Activated naive CD4-positive, alpha-beta T cell (primary cell): ENCODE results near the gene COL4A4.

Source experiments
- DNase-seq, 4 experiments: peaks; one replicate each; lab custom pipeline; 2025; lab: John Stamatoyannopoulos, UW

Gene COL4A4

DNA sequence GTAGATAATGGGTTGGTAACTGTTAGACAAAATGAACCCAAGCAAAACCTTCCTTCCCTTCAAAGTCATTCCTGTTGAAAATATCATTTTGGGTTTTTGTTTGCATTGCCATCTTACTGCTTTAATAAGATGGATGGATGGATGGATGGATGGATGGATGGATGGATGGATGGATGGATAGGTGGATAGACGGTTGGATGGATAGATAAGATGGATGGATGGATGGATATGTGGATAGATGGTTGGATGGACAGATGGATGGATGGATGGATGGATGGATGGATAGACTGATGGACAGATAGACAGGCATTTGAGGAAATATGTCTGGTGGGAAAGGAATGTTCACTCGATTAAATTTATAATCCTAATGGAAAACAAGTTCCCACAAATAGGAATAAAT lies 133.2 kb downstream of the COL4A4 start:
- no peak for DNase-seq

DNA sequence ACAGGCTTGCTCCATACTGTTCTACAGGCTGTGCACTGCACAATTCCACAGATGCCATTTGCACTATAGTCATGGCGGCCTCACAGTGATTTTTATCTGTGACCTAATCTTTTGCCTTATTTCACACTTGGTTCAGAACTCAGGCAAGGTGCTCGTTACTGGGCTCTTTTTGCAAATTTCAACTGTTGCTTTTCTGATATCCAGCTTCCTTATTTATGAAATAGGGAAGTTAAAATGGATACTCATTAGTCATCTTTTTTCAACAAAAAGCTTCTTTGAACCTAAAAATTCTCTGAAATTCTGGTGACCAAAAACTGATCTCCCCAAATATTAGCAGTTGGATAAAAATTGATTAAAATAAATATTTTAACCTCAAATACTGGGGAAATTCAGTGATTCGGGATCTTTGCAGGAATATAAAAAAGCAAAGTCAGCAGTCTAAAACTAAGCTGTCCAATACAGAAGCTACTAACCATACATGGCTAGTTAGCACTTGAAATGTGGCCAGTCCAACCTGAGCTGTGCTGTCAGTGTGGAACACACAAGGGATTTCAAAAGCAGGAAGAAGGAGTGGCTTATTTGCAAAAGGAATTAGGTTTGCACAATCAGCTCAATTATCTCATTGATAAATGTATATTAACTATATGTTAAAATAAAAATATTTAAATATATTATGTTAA lies 134.4 kb downstream of the COL4A4 start:
- DNase-seq = no peak

DNA sequence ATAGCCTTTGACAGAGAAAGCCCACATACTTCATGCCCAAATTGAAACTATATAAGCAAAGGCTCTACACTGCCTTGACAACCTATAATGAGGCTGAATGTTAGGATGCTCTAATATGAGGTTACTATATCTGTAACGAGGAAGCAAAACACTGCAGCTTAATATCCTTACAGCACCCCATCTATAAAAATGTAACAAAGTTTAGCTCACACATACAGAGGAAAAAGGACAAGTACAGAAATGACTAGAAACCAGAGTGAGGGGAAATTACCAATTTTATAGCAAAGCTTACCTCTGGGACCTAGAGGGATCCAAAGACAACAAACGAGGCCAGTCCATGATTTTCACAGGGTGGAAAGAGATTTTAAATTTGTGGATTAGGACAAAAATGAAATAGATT lies 138.5 kb downstream of the COL4A4 start:
- DNase-seq = no peak

DNA sequence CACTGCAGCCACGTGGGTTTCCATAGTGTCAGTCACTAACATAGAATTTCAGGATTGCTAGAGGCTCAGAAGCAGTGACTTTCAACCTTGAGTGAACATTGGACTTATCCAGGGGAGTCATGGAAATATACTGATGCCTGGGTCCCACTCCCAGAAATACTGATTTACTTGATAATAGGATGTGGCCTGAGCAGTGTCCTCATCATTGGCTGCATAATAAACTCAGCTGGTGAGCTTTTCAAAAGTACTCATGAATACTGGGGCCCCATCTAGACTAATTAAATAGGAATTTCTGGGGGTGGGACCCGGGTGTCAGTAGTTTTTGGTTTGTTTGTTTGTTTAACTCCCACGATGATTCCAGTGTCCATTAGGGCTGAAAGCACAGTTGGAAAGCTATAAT lies 141.4 kb downstream of the COL4A4 start:
- DNase-seq = no peak

DNA sequence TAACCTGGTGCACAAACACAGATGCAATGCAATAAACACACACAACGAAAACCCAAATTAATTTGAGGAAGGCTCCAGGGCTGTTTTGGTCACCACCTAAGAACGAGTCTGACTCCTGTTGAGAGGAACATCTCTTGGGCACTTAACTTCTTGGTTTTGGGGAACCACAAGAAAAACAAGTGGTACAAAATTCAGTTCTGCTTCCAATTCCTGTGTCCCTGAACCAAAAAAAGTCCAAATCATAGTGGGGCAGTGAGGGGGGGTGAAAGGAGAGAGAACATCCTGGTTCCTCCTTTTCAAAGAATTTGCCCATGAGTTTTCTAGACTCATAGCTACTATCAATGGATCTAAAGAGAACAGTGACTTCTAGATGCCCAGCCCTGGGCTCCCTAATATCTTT lies 143.6 kb downstream of the COL4A4 start:
- no peak for DNase-seq

GRCh38 chr2:227016894-227017293 lies 147.1 kb downstream of the COL4A4 start:
- no peak for DNase-seq

- no peak for DNase-seq
These were observed 150.1 kb downstream of the COL4A4 start for GRCh38 chr2:227013881-227014280.

GRCh38 chr2:227013330-227013729 lies 150.7 kb downstream of the COL4A4 start:
- DNase-seq = no peak

GRCh38 chr2:227010433-227010832 lies 153.6 kb downstream of the COL4A4 start:
- no peak for DNase-seq

DNA sequence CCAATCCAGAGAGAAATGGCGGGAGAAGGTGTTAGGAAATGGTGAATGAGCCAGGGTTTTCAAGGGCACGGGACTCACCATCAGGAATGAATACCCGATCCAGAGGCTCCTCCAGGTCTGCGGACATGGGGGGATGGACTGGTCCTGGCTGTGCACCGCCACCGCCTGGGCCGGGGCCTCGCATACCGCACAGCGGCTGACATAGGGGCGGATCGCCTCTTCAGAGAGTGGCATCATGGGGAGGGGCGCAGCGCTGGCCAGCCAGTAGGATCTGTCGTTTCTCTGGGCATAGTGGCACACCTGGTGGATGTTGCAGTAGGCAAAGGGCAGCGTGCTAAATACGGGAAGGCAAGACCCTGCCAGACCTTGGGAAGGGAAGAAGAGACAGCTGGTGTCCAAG lies 156.1 kb downstream of the COL4A4 start:
- no peak for DNase-seq

GRCh38 chr2:227007148-227007547 lies 156.9 kb downstream of the COL4A4 start:
- DNase-seq = no peak

DNA sequence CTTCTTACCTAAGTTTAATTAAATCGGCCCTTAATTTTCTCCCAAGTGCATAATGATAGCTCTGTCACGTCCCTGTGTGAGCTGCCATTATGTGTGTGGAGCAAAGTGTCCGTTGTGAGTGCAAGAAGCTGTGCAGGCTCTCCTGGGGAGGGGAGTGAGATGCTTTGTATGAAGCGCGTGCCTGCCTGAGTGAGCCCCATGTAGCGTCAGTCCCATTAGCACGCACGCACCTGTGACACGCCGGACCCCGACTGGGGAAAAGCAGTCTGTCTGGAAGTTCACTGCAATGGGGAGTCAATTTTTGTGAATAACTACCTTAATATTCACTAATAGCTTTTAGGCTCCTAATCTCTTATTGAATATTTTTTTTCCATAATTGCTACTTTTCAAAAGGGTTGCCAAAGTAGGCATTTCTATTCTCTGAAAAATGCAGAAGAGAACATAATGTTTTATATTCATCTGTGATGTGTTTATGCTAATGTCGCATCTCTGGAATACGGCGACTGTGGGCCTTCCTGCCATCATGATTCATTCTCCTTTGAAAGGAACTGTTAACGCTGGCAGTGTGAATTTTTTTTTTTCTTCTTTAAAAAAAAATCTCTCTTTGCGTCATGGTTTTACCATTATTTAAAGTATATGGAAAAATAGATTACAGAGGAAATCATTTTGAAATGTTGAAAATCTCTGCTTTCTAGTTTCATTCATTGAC lies 157.7 kb downstream of the COL4A4 start:
- DNase-seq = no peak

DNA sequence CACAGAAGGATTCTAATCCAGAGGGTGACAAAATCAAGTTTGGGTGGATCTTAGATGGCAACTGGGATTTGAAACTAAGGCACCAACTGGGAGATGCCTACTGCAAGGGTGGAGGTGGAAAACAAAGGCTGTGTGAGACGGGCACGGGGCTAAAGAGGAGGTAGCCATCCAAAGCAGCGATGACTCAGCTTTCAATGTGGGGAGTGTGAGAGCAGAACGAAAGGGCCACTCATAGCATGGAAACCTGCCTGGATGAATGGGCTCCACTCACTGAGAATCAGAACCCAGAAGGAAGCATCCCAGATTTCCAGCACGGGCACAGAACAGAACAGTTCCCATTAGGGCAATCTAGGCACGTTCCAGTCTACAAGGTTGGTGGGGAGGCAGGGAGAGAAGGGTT lies 159.5 kb downstream of the COL4A4 start:
- DNase-seq = no peak

DNA sequence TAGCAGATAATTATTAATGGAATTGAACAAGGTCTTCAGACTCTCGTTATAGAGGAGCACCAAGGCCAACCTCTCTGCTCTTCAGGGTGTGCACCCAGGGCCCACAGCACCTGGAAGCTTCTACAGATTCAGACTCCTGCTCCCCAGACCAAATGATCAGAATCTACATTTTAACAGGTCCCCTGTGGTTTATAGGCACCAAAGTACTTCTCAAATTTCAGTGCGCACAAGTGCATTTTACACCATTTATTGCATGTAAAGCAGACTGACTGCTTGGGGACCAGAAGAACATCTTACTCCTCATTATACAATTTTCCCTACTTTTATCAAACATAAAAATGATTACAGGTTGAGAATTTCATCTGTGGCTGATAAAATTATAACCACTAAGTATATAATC lies 163.9 kb downstream of the COL4A4 start:
- DNase-seq = no peak

DNA sequence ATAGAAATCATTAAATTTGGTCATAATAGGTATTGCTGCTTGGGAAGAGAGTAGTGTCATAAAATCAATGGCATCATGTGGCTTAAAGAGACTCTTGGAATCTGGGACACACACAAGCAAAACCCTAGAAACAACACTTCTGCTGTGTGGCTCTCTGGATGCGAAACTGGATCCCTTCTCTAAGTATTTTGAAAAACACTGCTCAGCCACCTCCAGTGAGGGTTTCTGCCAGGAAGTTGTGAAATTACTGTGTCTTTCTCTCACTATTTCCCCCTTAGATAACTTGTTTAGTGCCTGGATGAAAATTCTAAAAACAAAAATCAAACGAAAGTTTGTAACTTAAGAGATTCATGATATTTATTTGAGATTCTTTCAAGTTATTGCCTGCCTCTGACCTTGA lies 164.3 kb downstream of the COL4A4 start:
- no peak for DNase-seq

DNA sequence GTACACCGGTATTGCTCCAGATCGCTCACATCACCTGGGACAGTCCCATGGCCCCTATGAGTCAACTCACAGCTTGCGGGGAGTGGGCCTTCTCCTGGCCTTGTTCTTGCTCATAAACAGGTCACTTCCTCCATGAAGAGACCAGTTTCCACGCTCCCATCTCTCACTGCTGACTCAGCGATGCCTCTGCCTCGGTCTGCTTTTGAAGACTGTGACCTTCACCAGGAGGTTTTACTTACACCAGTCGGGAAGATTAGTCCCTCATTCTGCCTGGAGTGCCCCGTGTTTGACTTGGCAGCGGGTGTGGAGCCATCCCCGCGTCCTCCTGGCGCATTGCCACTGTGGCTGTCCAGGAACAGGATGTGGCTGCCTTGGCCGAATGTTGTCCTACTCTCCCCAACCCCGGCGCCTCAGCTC lies 168.4 kb downstream of the COL4A4 start:
- DNase-seq = no peak

DNA sequence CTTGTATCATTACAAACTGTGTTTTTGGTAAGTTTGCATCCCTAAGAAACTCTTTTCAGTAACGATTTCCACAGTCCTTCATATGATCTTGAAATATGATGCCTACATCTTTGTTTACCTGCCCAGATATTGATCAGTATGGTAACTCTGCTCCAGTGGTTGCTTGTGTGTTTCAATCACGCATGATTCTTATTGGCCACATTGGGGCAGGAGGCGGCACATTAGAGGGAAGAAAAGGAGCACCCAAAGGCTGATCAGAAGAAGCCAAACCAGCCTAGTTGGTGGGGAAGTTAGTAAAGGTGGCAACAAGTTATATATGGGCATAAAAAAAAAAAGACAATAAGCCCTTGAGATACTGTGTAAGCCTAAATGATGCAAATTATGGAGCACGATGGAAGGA lies 169.2 kb downstream of the COL4A4 start:
- DNase-seq = no peak

DNA sequence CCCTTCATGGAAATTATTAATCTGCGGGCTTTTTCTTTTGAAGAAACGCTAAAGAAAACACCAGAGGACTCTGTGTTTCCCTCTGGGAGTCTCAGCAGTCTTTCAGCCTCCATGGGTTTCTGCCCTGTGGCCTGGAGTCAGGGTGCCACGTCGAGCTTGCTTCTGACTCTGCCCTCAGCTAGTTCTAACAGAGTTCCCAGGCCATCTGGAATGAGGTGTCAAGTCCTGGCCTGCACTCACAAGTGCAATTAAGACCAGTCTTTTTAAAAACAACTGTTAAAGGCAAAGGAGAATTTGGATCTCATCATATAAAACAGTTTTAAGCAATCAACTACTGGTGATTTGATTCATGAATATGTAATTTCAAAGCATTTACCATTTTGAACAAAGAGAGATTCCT lies 170.8 kb downstream of the COL4A4 start:
- DNase-seq = no peak

DNA sequence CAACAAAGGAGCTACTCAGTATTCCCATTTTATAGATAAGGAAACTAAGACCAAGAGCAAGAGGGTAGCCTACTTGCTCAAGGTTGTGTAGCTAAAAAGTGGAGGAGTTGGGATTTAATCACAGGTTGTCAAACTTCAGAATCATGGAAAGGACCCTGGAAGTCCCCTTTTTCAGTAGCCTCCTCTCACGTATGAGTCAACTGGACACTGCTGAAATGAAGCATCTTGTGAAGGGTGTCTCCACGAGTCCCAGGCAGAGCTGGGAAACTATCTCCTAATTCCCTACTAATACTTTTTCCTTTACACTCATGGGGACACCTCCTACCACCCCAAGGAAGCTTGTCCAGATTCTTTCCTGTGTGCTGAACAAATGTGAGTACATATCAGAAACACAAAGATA lies 172.3 kb downstream of the COL4A4 start:
- DNase-seq = no peak

GRCh38 chr2:226985583-226985946 lies 178.4 kb downstream of the COL4A4 start:
- no peak for DNase-seq

- no peak for DNase-seq
These were observed 179.0 kb downstream of the COL4A4 start for GRCh38 chr2:226984750-226985582.

- no peak for DNase-seq
These were observed 179.9 kb downstream of the COL4A4 start for GRCh38 chr2:226983895-226984749.
